Osteoblast (primary cell): ENCODE results near the gene ABAT. TPM values are rescaled to one million over a fixed set of nuclear protein-coding genes. Genes with fewer than 3 reads are reported as not detected.

Experiments
- DNase-seq: peaks from one replicate; pipeline ENCODE4 v3.0.0; 2011; ENCODE audit warnings: low spot score, mixed read lengths; ENCODE audit not compliant: insufficient read length; ENCODE audit errors: missing footprints
- H2AFZ ChIP-seq: 2 replicates; pipeline ENCODE4 v1.6.0; 2011; ENCODE audit warnings: mild to moderate bottlenecking, low read length
- H3K27ac ChIP-seq: 2 replicates; pipeline ENCODE4 v1.5.1; 2011; ENCODE audit warnings: mild to moderate bottlenecking, low read depth, low read length, moderate library complexity
- H3K27me3 ChIP-seq: 2 replicates; pipeline ENCODE4 v1.6.0; 2012; ENCODE audit warnings: mild to moderate bottlenecking, control low read depth, inconsistent platforms, low read length, moderate library complexity; ENCODE audit not compliant: insufficient read depth
- H3K36me3 ChIP-seq: 2 replicates; pipeline ENCODE4 v1.5.1; 2011; ENCODE audit warnings: mild to moderate bottlenecking, low read length, control low read depth, moderate library complexity; ENCODE audit not compliant: insufficient read depth
- H3K4me1 ChIP-seq: 2 replicates; pipeline ENCODE4 v1.5.1; 2011; ENCODE audit warnings: mild to moderate bottlenecking, low read length, control low read depth, moderate library complexity; ENCODE audit not compliant: insufficient read depth
- H3K4me2 ChIP-seq: 2 replicates; pipeline ENCODE4 v1.6.0; 2011; ENCODE audit warnings: mild to moderate bottlenecking, low read length; ENCODE audit not compliant: insufficient read depth
- H3K4me3 ChIP-seq: fragments of 200-600 bp; sonication (generic); 3 replicates; pipeline ENCODE4 v1.5.1; 2012; ENCODE audit warnings: mild to moderate bottlenecking, low read length, inconsistent platforms; ENCODE audit not compliant: insufficient read depth
- H3K79me2 ChIP-seq: 2 replicates; pipeline ENCODE4 v1.6.0; 2012; ENCODE audit warnings: mild to moderate bottlenecking, low read length, control low read depth, inconsistent platforms; ENCODE audit not compliant: insufficient read depth
- H3K9me3 ChIP-seq: 2 replicates; pipeline ENCODE4 v1.5.1; 2011; ENCODE audit warnings: low read depth, low read length, control low read depth
- H4K20me1 ChIP-seq: 2 replicates; pipeline ENCODE4 v1.6.0; 2012; ENCODE audit warnings: mild to moderate bottlenecking, low read length, control low read depth; ENCODE audit not compliant: insufficient read depth
- CTCF ChIP-seq: IDR thresholded peaks from 2 replicates; pipeline ENCODE4 v1.5.1; 2011; ENCODE audit warnings: mild to moderate bottlenecking, low read depth, low read length, moderate library complexity; ENCODE audit errors: extremely low read depth
- total RNA-seq: library from RNA; depleted of rRNA; stranded (reverse); fragments of >200 nt; gene quantifications from 2 replicates; pipeline ENCODE4 v1.2.3, GENCODE V29; 2012

The ABAT gene
- total RNA-seq, 1 donor: 6.5 TPM

- Histone ChIP-seq H3K9me3 (no peaks in the 10 kb centered on the region), H3K27me3 (no peaks in the 10 kb centered on the region), H2AFZ (no peak overlapping the region), H4K20me1 (peaks cover 26% of the 10 kb centered on the region), H3K79me2 (peaks cover 14% of the 10 kb centered on the region), H3K36me3 (peaks cover 70% of the 10 kb centered on the region), H3K4me3 (no peak overlapping the region), H3K4me1 (no peaks in the 10 kb centered on the region), H3K27ac (no peak overlapping the region), H3K4me2 (no peak overlapping the region)
- no peak for TF ChIP-seq CTCF
- DNase-seq: no peak
Observed at GRCh38 chr16:8628981-8629725, 45.3 kb upstream of the ABAT start.

- H2AFZ ChIP-seq: no peak overlapping the region
- H3K27ac ChIP-seq: no peak overlapping the region
- peaks cover 21% of the 10 kb centered on the region for H4K20me1 ChIP-seq
- no peak for DNase-seq
- H3K4me3 ChIP-seq: no peak overlapping the region
- peaks cover 76% of the 10 kb centered on the region for H3K36me3 ChIP-seq
- no peaks in the 10 kb centered on the region for H3K27me3 ChIP-seq
- no peak overlapping the region for H3K4me2 ChIP-seq
- H3K4me1 ChIP-seq: no peaks in the 10 kb centered on the region
- no peaks in the 10 kb centered on the region for H3K9me3 ChIP-seq
- TF ChIP-seq CTCF: no peak
- H3K79me2 ChIP-seq: peaks cover 5% of the 10 kb centered on the region
Observed at GRCh38 chr16:8630255-8630953, 44.0 kb upstream of the ABAT start.

GRCh38 chr16:8631373-8631772 lies 43.0 kb upstream of the ABAT start:
- peaks cover 74% of the 10 kb centered on the region for H3K36me3 ChIP-seq

More at GRCh38 chr16:8631373-8631772, 43.0 kb upstream of the ABAT start:
- DNase-seq: no peak
- Histone ChIP-seq H3K4me1 (no peaks in the 10 kb centered on the region), H3K27ac (no peak overlapping the region), H3K4me2 (no peak overlapping the region), H3K79me2 (peaks cover 3% of the 10 kb centered on the region), H4K20me1 (peaks cover 16% of the 10 kb centered on the region), H3K27me3 (no peaks in the 10 kb centered on the region), H3K4me3 (no peak overlapping the region), H2AFZ (no peak overlapping the region), H3K9me3 (no peaks in the 10 kb centered on the region)
- TF ChIP-seq CTCF: no peak
